ENCODE results near the gene IMP4.
"Not testable (repeated sequence)": the region's sequence is repeated elsewhere in the genome, so short reads cannot be mapped to it uniquely, and the experiment has no call there.

IMP4 gene

GRCh38 chr2:130342533-130343275 lies at the start of gene IMP4:
IMP4 (plus strand) TSS chr2:130342897; CDS start chr2:130342933, 36 bp downstream.
- peak; percentile 99 for DNase-seq

- no peak for DNase-seq
Measured at GRCh38 chr2:130300258-130300969, 42.3 kb upstream of the IMP4 start.

- no peak for DNase-seq
Measured at GRCh38 chr2:130300970-130301348, 41.7 kb upstream of the IMP4 start.

- DNase-seq: no peak
Measured at GRCh38 chr2:130302164-130302886, 40.4 kb upstream of the IMP4 start.

- no peak for DNase-seq
Measured at GRCh38 chr2:130303169-130303568, 39.5 kb upstream of the IMP4 start.

- DNase-seq: no peak
Measured at GRCh38 chr2:130304726-130305125, 38.0 kb upstream of the IMP4 start.

GRCh38 chr2:130307850-130308249 lies 34.8 kb upstream of the IMP4 start:
- DNase-seq: no peak

GRCh38 chr2:130310881-130311280 lies 31.8 kb upstream of the IMP4 start:
- DNase-seq: no peak

GRCh38 chr2:130313812-130314334 lies 28.8 kb upstream of the IMP4 start:
- DNase-seq: no peak

- peak; percentile 4 for DNase-seq
Measured at GRCh38 chr2:130314377-130314776, 28.3 kb upstream of the IMP4 start.

GRCh38 chr2:130316596-130316995 lies 26.1 kb upstream of the IMP4 start:
- DNase-seq: no peak

- no peak for DNase-seq
Measured at GRCh38 chr2:130318906-130319305, 23.8 kb upstream of the IMP4 start.

- DNase-seq: no peak
Measured at GRCh38 chr2:130319536-130319935, 23.2 kb upstream of the IMP4 start.

- DNase-seq: no peak
Measured at GRCh38 chr2:130327703-130328527, 14.8 kb upstream of the IMP4 start.

GRCh38 chr2:130328710-130329109 lies 14.0 kb upstream of the IMP4 start:
- no peak for DNase-seq

GRCh38 chr2:130332271-130333073 lies 10.2 kb upstream of the IMP4 start:
- DNase-seq: peak; percentile 48

- DNase-seq: not testable (repeated sequence)
Measured at GRCh38 chr2:130333253-130333652, 9.4 kb upstream of the IMP4 start.

- DNase-seq: no peak
Measured at GRCh38 chr2:130334026-130334425, 8.7 kb upstream of the IMP4 start.

- DNase-seq: no peak
Measured at GRCh38 chr2:130335226-130335625, 7.5 kb upstream of the IMP4 start.

GRCh38 chr2:130336150-130336876 lies 6.4 kb upstream of the IMP4 start:
- no peak for DNase-seq

Measured in COR-L47 (cell line).